Astrocyte (in vitro differentiated cells and primary cell): ENCODE measurements around the gene ZBTB8OS.

Source experiments
- CTCF ChIP-seq: IDR thresholded peaks from 2 replicates; pipeline ENCODE4 v1.5.1; 2011; ENCODE audit warnings: low read depth, mild to moderate bottlenecking, inconsistent platforms, low read length, moderate library complexity; ENCODE audit not compliant: insufficient read depth
- EZH2 ChIP-seq: IDR thresholded peaks from 2 replicates; pipeline ENCODE4 v1.6.1; 2012; ENCODE audit warnings: mild to moderate bottlenecking, low read length, inconsistent platforms; ENCODE audit not compliant: insufficient read depth

- TF ChIP-seq CTCF (no peak), EZH2 (no peak)
Measured at GRCh38 chr1:32622205-32622604, 28.1 kb downstream of the ZBTB8OS start.
